GM19324 (cell line): ENCODE data around the gene CENPP.
A peak's percentile ranks its signal among the peaks of the same experiment; 100 is the strongest.

Source experiments
- ATAC-seq: cut with Tn5 transposase; IDR thresholded peaks from one replicate; pipeline ENCODE4 v1.9.1; 2021; ENCODE audit warnings: mild to moderate bottlenecking, moderate library complexity; ENCODE audit not compliant: unreplicated experiment, low FRiP score

The CENPP gene

GRCh38 chr9:92666236-92666635, 340.5 kb downstream of the CENPP start:
- no peak for ATAC-seq

GRCh38 chr9:92666912-92667532, 341.3 kb downstream of the CENPP start:
- no peak for ATAC-seq

- ATAC-seq = no peak
Measured at GRCh38 chr9:92668746-92669526, 343.2 kb downstream of the CENPP start.

DNA sequence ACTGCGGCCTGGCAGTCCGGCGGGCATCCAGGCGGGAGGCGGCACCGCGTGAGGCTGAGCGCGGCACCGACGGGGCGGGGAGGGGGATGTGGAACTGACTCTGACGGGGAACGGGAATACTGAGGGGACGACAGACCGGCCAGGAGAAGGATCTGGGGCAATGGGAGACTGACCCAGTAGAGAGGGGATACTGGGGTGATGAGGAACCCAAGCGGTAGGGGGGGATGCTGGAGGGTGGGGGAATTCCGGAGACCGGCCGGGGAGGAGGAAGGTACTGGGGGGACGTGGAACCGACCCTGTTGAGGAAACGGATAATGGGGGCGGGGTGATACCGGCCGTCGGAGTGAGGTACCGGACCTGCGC, 343.8 kb downstream of the CENPP start:
- peak; percentile 11 for ATAC-seq
